HEK293T (cell line): ENCODE results near the gene BUB1B.

Experiments used
- BHLHE40 ChIP-seq: fragments of 450-650 bp; IDR thresholded peaks from 2 replicates; pipeline ENCODE4 v1.6.1; 2016; ENCODE audit warnings: mild to moderate bottlenecking, moderate library complexity, borderline replicate concordance
- CTBP1 ChIP-seq: fragments of 450-650 bp; IDR thresholded peaks from 2 replicates; pipeline ENCODE4 v1.6.1; 2016; ENCODE audit warnings: borderline replicate concordance
- FOXA1 ChIP-seq: fragments of 450-650 bp; IDR thresholded peaks from 2 replicates; pipeline ENCODE4 v1.6.1; 2016; ENCODE audit warnings: mild to moderate bottlenecking
- FOXK2 ChIP-seq: fragments of 450-650 bp; IDR thresholded peaks from 2 replicates; pipeline ENCODE4 v1.6.1; 2016; ENCODE audit warnings: mild to moderate bottlenecking
- FOXM1 ChIP-seq: fragments of 450-650 bp; IDR thresholded peaks from 2 replicates; pipeline ENCODE4 v1.6.1; 2017; ENCODE audit warnings: mild to moderate bottlenecking, borderline replicate concordance
- HDGF ChIP-seq: fragments of 450-650 bp; IDR thresholded peaks from 2 replicates; pipeline ENCODE4 v1.6.1; 2017; ENCODE audit warnings: antibody characterized with exemption, borderline replicate concordance
- L3MBTL2 ChIP-seq: fragments of 450-650 bp; conservative IDR thresholded peaks from 2 replicates; pipeline ENCODE4 v1.6.1; 2016; ENCODE audit warnings: mild to moderate bottlenecking
- SP1 ChIP-seq: fragments of 450-650 bp; IDR thresholded peaks from 2 replicates; pipeline ENCODE4 v1.6.1; 2017
- SUZ12 ChIP-seq: fragments of 450-650 bp; IDR thresholded peaks from 2 replicates; pipeline ENCODE4 v1.6.1; 2016; ENCODE audit warnings: mild to moderate bottlenecking
- TARDBP ChIP-seq: fragments of 450-650 bp; IDR thresholded peaks from 2 replicates; pipeline ENCODE4 v1.6.1; 2016
- TF ChIP-seq, protein P1 (sequence below): fragments of 450-650 bp; IDR thresholded peaks from 2 replicates; pipeline ENCODE4 v1.6.1; 2016

GRCh38 chr15:40252141-40252437 lies 91.2 kb downstream of the BUB1B start:
- TF ChIP-seq TARDBP (no peak), HDGF (no peak), SP1 (no peak), BHLHE40 (no peak), FOXM1 (no peak), L3MBTL2 (no peak), CTBP1 (no peak), FOXK2 (no peak), FOXA1 (no peak), SUZ12 (no peak)
- TF ChIP-seq, protein P1, sequence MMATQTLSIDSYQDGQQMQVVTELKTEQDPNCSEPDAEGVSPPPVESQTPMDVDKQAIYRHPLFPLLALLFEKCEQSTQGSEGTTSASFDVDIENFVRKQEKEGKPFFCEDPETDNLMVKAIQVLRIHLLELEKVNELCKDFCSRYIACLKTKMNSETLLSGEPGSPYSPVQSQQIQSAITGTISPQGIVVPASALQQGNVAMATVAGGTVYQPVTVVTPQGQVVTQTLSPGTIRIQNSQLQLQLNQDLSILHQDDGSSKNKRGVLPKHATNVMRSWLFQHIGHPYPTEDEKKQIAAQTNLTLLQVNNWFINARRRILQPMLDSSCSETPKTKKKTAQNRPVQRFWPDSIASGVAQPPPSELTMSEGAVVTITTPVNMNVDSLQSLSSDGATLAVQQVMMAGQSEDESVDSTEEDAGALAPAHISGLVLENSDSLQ, result no peak
